ENCODE measurements around the gene UBA1.

UBA1 gene

DNA sequence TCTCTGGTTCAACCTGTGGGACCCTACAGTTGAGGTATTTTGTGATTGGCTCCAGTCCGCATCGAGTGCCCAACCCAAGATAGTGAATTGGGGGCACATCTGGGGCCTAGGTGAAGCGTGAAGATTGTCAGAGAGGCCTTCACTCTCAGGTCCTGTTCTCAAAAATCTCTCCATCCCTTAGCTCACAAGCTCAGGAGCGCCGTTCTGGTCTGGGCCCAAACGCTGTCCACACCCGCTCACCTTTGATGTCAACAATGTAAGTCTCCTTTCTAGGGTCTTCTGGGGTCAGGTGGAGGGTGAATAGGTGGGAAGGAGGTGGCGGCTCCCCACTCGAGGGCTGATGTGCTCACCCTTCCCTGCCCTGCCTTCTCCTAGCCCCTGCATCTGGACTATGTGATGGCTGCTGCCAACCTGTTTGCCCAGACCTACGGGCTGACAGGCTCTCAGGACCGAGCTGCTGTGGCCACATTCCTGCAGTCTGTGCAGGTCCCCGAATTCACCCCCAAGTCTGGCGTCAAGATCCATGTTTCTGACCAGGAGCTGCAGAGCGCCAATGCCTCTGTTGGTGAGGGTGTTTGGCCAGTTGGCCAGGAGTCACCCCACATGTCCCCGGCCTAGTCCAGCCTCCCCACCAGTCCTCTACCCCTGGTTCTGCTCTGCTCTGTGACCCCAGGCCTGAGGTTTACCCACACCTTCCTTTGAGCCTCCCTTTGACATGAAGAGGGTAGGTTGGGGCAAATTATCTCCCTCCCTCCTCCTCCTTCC, 17.2 kb downstream of the UBA1 start:
- DNase-seq (ENCODE audit: low read depth in 4 of 4, low spot score in 1 of 4), result no peak

DNA sequence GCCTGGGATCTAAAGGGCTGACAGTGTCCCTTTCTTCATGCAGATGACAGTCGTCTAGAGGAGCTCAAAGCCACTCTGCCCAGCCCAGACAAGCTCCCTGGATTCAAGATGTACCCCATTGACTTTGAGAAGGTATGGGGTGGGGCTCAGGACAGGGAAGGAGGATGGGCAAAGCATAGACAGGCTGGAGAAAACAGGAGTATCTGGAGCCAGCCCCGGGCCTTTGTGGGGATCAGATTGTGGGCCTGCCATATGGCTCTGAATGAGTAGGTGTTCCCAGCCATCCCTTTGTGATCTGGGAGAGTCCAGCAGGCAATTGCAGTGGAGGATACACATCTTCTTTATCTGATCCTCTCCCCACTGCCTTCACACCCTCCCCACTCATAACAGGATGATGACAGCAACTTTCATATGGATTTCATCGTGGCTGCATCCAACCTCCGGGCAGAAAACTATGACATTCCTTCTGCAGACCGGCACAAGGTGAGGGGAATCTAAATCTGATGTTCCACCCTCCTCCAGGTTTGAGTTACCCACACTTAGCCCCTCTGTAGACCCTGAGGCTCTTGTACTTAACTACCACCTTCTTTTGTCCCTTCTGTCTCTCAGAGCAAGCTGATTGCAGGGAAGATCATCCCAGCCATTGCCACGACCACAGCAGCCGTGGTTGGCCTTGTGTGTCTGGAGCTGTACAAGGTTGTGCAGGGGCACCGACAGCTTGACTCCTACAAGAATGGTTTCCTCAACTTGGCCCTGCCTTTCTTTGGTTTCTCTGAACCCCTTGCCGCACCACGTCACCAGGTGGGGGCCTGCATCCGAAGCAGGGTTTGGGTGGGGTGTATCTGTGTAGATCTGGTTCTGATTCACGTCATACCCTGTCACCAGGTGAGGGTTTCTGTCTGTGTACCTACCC, 19.0 kb downstream of the UBA1 start:
- no peak for DNase-seq (ENCODE audit: low read depth in 4 of 4, low spot score in 1 of 4)

DNA sequence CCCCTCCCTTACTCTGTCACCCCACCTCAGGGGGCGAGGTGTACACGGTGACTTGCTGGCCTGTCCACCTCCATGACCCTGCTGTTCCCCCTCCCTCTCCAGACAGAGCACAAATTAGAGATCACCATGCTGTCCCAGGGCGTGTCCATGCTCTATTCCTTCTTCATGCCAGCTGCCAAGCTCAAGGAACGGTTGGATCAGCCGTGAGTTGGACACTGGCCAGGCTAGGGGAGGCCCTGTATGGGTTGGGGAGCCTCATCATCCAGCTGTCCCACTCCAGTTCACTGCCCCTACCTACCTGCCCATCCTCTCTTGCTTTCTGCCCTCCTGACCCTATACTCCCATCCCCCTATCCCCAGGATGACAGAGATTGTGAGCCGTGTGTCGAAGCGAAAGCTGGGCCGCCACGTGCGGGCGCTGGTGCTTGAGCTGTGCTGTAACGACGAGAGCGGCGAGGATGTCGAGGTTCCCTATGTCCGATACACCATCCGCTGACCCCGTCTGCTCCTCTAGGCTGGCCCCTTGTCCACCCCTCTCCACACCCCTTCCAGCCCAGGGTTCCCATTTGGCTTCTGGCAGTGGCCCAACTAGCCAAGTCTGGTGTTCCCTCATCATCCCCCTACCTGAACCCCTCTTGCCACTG, 20.9 kb downstream of the UBA1 start:
- no peak for DNase-seq (ENCODE audit: low read depth in 4 of 4, low spot score in 1 of 4)

DNA sequence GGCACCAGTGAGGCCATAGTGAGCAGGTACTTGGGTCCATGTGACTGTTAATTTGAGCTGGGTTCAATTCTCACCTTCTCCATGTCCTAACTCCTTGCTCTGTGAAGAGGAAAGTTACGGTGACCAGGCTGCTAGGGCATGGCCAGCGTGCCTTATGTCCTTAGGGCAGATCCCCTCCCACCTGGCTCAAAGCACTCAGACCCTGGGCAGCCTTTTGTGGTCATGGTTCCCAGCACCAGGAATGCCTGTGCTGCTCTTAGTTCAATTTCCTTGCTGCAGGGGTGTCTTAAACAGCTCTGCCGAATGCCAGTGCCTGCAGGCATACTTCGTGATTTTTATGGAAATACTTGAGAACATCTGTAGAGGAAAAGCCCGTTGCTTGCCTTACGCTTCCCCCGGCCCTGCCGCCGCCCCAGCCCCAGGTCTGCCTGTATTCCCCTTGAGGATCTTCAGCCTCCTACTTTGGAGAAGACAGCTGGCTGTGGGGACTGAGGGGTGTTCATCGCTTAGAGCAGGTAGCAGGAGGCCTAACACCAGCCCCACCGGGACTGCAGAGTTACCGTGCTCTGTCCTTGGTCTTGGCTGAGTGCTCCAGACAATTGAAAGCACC, 21.8 kb downstream of the UBA1 start:
- DNase-seq (ENCODE audit: low read depth in 4 of 4, low spot score in 1 of 4), result no peak

DNA sequence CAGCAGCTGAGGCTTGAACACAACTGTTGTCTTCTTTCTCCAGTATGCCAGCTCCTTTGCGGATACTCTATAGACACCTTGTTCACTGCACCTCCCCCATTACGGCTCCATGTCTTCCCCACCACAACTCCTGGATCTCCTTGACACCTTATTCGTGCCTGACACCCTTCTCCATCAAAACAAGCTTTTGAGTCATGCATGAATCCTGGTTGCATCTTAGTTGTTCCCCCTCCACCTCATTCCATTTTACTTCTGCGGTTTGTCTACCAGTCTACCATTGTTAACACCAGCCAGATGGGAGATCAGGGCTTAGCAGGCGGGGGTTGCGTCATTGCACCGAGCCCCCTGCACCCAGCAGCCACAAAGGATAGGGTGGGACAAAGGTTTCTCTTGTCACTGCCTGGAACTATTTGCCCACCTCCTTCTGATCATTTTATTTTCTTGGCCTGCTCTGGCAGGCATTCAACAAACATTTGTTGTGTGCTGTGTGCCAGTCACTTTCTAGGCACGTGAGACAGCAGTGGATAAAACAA, 22.8 kb downstream of the UBA1 start:
- DNase-seq (ENCODE audit: low read depth in 4 of 4, low spot score in 1 of 4), result no peak

DNA sequence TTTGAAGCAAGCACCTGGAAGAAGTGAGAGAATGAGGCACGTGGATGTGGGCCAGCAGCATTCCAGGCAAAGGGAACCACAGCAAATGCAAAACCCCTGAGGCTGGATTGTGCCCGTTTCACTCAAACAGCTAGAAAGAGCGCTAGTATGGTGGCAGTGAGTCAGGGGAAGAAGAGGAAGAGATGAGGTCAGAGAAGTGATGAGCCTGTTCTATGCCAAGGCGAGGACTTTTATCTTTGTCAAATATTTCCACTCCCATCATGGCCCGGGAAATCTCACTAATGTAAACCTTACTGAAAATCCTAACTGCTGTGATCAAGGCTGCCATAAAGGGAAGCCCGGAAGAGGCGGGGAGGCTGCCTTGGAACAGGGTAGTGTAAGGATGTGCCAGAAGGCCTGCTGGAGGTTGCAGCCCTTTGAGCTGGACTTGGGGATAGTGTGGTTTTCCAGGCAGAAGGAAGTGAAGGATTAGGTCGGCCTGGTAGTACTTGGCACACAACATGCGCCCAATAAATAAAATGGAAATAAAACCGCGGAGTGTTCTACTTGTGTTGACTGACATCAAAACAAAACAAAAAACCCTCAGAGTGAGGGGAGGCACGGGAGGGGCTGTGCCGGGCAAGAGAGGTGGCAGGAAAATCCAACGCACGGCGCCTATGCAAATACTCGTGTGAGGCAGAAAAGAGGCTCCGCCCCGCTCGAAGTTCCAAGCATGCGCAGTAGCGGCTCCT, 23.7 kb downstream of the UBA1 start:
- DNase-seq (ENCODE audit: low read depth in 4 of 4, low spot score in 1 of 4), result peak in 1 of 4 experiments; percentile 5

DNA sequence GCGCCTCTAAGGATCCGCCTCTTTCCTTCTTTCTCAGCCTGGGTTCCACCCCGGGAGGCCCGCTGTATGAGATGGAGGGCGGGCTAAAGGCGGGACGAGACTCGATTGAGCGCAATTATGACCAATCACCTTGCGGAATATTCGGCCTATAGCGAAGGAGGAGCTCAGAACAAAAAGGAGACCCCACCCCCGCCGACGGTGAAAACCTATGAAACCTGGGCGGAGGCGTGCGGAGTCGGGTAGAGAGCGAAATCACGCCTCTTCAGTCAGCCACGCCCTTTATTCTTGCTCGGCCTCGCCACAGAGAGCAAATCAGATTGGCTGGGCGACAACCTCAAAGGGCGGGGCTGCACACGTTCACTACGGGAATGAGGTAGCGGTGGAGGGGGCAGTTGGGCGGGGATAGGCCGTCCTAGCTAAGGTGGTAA, 24.2 kb downstream of the UBA1 start:
- peak; percentile 81 to 95 (median 87) for DNase-seq (ENCODE audit: low read depth in 4 of 4, low spot score in 1 of 4)

DNA sequence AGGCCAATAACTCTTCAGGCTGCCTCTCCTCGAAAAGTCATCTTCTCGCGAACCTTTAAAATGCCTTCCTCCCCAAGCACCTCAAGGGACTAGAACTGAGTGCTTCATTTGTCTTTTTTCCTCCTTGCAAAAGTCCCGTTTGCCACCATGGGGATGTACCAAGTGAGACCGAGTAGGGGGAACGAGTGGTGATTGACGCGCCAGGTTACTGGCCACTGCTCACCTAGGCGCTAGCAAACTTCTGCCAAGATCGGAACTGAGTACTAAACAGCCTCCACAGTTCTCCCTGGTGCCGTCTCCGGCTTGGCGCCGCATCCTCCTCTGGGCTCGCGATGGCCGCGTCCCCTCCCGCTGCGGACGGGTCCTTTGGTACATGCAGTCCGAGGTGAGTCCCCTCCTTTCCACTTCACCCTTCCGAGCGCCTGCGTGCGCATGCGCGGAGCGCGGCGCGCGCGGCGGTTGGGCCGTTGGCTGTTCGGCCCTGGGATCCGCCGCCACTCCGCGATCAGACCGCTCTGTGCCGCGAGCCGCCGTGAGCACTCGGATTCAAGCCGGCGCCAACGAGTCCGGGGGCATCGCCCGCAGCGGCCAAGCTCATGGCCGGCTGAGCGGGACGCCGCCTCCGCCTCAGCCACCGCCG, 24.8 kb downstream of the UBA1 start, which contains the start of gene CDK16:
Gene CDK16 (plus strand): TSS at position 402 of the 640 bp plus-strand sequence. CDS start 4,877 bp downstream, outside the sequence.
- DNase-seq (ENCODE audit: low read depth in 4 of 4, low spot score in 1 of 4), result peak in 3 of 4 experiments; percentile 47 to 48 (median 48)

DNA sequence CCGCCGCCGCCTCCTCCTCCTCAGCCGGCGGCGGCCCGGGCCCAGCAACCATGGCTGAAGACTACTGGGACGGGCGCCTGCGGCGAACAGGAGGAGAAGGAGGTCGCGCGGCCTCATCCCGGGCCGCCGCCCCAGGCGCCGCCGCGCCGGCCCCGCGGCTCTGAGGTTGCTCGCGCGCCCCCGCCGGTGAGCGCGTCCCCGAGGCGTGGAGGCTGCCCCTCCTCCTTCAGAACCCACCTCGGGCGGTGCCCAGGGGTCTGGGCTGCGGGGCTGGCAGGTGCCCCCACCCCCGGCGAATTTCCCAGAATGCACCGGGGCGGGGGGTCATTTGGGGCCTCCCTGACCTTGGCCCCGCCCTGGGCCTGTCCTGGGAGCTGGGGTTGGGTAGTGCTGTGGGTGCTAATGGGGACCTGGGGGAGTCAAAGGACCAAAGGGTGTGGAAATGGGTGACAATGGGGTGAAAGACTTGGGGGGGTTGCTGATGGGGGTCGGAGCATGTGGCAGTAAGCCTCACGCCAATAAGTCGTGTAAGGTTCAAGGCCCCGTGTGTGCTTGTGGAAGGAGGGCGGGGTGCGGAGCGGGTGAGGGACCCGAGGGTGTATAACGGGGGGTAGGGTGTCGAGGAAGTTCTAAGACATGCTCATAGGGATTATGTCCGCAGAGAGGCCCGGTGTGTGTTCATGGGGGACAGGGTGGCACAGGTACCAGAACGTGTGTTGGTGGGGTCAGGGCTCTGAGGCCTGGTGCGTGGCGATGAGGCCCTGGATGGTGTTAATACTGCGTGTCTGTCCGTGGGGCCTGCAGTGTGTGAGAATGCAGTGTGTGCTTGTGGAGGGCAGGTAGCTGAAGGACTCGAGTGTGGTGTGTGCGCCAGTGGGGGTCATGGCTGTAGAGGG, 25.5 kb downstream of the UBA1 start:
- peak in 2 of 4 experiments; percentile 18 to 26 for DNase-seq (ENCODE audit: low read depth in 4 of 4, low spot score in 1 of 4)

DNA sequence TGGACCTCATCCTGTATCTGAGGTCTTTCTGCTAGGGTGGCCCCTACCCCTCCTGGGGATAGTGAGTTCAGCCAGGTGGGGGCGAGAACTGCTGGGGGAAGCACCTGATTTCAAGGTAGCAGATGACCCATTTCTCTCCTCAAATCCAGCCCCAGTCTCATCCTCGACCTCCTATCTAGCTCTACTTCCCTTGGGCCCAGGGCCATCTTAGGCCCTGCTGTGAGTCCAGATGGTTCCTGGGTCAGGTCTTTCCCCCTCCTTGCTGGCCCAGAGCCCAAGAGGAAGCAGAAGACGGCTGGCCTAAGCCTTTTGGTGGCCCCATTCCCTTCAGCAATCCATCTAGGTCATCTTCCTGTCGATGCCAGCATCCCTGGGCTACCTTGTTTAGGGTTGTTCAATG, 28.1 kb downstream of the UBA1 start:
- DNase-seq (ENCODE audit: low read depth in 4 of 4, low spot score in 1 of 4), result no peak

DNA sequence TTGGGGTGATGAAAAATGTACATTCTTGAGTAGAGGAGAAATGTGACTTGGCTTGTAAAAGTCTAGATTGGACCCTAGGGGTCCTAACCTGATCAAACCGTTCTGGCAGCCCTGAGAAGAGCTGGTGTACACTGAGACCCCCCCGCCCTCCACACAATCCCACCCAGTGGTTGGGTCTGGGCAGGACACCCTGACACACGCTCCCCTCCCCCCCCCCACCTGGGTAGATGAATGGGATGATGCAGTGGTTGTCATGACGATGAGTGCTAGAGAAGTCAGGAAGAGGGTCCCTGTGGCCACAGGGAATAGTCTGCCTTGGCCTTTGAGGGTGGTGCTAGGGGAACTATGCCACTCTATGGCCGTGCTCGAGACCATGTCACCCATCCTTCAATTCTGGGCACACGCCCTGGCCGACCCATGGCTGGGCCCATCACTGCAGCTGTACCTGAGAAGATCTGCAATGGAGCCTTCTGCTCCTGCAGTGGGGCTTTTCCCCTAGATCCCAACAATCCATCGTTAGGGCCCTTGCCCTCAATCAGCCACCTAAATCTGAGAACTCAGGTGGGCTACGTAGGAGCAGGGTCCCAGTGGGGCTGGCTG, 29.2 kb downstream of the UBA1 start:
- DNase-seq (ENCODE audit: low read depth in 4 of 4, low spot score in 1 of 4), result no peak

DNA sequence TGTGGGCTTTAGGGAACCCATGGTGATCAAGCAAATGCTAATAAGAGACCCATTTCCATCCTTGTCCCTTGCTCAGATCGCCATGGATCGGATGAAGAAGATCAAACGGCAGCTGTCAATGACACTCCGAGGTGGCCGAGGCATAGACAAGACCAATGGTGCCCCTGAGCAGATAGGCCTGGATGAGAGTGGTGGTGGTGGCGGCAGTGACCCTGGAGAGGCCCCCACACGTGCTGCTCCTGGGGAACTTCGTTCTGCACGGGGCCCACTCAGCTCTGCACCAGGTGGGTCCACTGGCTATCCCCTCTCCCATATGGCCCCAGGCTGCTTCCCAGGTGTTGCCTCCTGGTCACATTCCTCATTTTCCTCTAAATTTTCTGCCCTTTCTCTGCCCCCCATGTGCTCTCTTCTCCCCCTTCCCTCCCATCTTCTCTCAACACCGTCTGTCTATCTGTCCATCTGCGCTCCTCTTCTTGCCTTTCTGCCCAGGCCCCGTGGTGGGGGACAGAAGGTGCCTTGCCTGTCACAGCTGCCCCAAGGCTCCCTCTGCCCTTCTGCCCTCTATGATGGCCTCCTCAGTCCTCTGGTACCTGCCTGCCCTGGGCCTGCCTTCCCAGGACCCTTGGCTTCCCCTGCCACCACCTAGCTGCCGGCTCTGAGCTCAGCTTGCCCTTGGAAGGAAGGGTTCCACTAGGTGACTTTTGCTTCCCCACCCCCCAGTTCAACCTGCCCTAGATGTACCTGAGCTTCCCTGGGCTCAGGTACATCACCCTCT, 30.0 kb downstream of the UBA1 start:
- DNase-seq (ENCODE audit: low read depth in 4 of 4, low spot score in 1 of 4), result no peak

DNA sequence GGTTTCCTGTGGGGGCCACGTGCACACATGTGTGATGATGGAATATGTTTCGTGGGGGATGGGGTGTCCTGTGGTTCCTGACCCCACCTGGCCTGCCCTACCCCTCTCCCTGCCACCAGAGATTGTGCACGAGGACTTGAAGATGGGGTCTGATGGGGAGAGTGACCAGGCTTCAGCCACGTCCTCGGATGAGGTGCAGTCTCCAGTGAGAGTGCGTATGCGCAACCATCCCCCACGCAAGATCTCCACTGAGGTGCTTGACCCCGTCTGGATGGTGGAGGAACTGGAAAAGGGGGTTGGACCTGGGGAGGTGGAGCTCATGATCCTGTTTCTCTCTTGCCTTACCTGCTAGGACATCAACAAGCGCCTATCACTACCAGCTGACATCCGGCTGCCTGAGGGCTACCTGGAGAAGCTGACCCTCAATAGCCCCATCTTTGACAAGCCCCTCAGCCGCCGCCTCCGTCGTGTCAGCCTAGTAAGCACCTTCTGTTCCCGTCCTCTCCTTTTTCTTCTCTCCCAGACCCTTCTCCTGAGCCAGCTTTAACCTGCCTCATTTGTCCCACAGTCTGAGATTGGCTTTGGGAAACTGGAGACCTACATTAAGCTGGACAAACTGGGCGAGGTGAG, 30.8 kb downstream of the UBA1 start:
- no peak for DNase-seq (ENCODE audit: low read depth in 4 of 4, low spot score in 1 of 4)

DNA sequence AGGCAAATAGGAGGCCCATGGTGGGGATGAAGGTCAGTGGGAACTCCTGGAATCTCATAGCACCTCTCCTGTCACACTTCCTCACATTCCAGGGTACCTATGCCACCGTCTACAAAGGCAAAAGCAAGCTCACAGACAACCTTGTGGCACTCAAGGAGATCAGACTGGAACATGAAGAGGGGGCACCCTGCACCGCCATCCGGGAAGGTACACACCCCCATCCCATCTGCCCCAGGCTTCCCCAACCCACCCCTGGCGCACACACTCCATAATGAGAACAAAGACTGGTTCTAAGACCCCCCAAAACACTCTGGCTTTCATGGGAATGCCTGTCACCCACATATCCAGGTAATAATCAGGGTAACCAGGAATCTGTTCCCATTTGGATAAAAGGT, 31.3 kb downstream of the UBA1 start:
- DNase-seq (ENCODE audit: low read depth in 4 of 4, low spot score in 1 of 4), result no peak

DNA sequence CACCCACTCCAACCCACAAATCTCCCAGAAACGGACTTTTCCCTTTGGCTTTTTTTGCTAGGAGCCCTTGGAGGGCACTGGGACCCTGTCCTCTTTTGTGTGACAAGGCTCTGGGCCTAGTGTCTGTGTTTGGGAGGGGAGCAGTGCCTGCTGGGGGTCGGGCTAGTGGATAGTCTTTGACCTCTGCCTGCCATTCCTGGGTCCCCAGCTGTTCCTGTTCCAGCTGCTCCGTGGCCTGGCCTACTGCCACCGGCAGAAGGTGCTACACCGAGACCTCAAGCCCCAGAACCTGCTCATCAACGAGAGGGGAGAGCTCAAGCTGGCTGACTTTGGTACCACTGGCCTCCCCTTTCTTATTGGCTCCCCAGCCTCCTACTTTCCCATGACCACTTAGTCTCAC, 32.4 kb downstream of the UBA1 start:
- no peak for DNase-seq (ENCODE audit: low read depth in 4 of 4, low spot score in 1 of 4)

DNA sequence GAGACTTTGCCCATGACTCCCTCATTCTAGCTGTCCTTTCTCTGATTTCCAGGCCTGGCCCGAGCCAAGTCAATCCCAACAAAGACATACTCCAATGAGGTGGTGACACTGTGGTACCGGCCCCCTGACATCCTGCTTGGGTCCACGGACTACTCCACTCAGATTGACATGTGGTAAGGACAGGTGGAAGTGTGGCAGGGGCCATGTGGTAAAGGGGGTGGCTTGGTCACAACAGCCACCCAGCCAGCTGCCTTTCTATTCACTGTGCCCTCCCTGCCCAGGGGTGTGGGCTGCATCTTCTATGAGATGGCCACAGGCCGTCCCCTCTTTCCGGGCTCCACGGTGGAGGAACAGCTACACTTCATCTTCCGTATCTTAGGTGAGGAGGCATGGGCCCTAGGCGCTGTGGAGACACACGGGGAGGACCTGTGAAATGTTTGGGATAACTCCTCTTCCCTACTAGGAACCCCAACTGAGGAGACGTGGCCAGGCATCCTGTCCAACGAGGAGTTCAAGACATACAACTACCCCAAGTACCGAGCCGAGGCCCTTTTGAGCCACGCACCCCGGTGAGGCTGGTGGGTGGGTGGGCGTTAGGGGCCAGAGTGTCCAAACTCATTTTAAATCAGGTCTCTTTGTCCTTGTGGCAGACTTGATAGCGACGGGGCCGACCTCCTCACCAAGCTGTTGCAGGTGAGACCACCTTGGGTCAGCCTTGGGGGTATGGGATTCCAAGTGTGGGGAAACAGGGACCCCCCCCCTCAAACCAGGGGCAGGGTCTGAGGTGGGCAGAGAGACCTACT, 33.1 kb downstream of the UBA1 start:
- DNase-seq (ENCODE audit: low read depth in 4 of 4, low spot score in 1 of 4), result no peak

DNA sequence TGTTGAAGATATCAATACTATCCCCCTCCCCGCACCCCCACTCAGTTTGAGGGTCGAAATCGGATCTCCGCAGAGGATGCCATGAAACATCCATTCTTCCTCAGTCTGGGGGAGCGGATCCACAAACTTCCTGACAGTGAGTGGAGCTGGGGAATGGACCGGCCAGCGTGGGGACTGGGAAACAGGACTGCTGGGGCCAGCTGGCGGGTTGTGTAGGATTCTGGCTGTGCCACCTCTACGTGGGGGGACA, 33.6 kb downstream of the UBA1 start:
- no peak for DNase-seq (ENCODE audit: low read depth in 4 of 4, low spot score in 1 of 4)
